Activated CD4-positive, alpha-beta memory T cell treated with anti-CD3 and anti-CD28 coated beads, Interleukin-2, amount 10 ng/mL, durations not matched to agents 7 days and 5 days (primary cell): ENCODE data around the gene LIMCH1. TPM values are rescaled to one million over a fixed set of nuclear protein-coding genes. Genes with fewer than 3 reads are reported as not detected.

Experiments used
- CTCF ChIA-PET: fragments of 350-600 bp; sonication (Branson Sonifier 250); formaldehyde crosslinking; loops from one replicate; lab custom pipeline; 2021; ENCODE audit warnings: antibody characterized with exemption, inconsistent platforms; lab: Charles Lee
- POLR2A ChIA-PET: fragments of 350-600 bp; sonication (Branson Sonifier 250); formaldehyde crosslinking; loops from one replicate; lab custom pipeline; 2021; ENCODE audit warnings: antibody characterized with exemption; lab: Charles Lee
- DNase-seq: peaks from one replicate; pipeline ENCODE4 v3.0.0-alpha.2; 2020
- H3K27ac Mint-ChIP-seq: one replicate; pipeline ENCODE4 v1.8.0; 2021; ENCODE audit warnings: mild to moderate bottlenecking, mixed read lengths
- H3K27me3 Mint-ChIP-seq: one replicate; pipeline ENCODE4 v1.8.0; 2021; ENCODE audit warnings: mixed read lengths
- H3K36me3 Mint-ChIP-seq: one replicate; pipeline ENCODE4 v1.8.0; 2021; ENCODE audit warnings: low read depth, mixed read lengths
- H3K4me1 Mint-ChIP-seq: one replicate; pipeline ENCODE4 v1.8.0; 2021; ENCODE audit warnings: mixed read lengths
- H3K4me3 Mint-ChIP-seq: one replicate; pipeline ENCODE4 v1.8.0; 2021; ENCODE audit warnings: mild to moderate bottlenecking, mixed read lengths
- H3K9me3 Mint-ChIP-seq: one replicate; pipeline ENCODE4 v1.8.0; 2021; ENCODE audit warnings: mixed read lengths
- total RNA-seq, 2 experiments: library from RNA; stranded (reverse); gene quantifications; one replicate each; pipeline ENCODE4 v1.2.3, GENCODE V29; 2021

LIMCH1 gene
- total RNA-seq, 2 experiments from 2014 or later, result not detected

- H3K4me3 Mint-ChIP-seq, result no peak overlapping the region
- H3K27ac Mint-ChIP-seq, result no peak overlapping the region
- H3K36me3 Mint-ChIP-seq, result no peaks in the 10 kb centered on the region
- ChIA-PET POLR2A (no interaction called here), CTCF (no interaction called here)
- H3K27me3 Mint-ChIP-seq, result no peaks in the 10 kb centered on the region
- DNase-seq, result no peak
- no peaks in the 10 kb centered on the region for H3K4me1 Mint-ChIP-seq
- peaks cover 2% of the 10 kb centered on the region for H3K9me3 Mint-ChIP-seq
Observed at GRCh38 chr4:41580007-41580406, 42.0 kb downstream of the LIMCH1 start.

- peaks cover 2% of the 10 kb centered on the region for H3K9me3 Mint-ChIP-seq
- H3K27me3 Mint-ChIP-seq, result no peaks in the 10 kb centered on the region
- POLR2A ChIA-PET, result no interaction called here
- H3K4me1 Mint-ChIP-seq, result no peaks in the 10 kb centered on the region
- H3K4me3 Mint-ChIP-seq, result no peak overlapping the region
- CTCF ChIA-PET, result no interaction called here
- H3K27ac Mint-ChIP-seq, result no peak overlapping the region
- H3K36me3 Mint-ChIP-seq, result no peaks in the 10 kb centered on the region
- DNase-seq, result no peak
Observed at GRCh38 chr4:41586675-41587225, 48.8 kb downstream of the LIMCH1 start.

GRCh38 chr4:41587286-41587685, 49.3 kb downstream of the LIMCH1 start:
- no peaks in the 10 kb centered on the region for H3K4me1 Mint-ChIP-seq
- H3K4me3 Mint-ChIP-seq, result no peak overlapping the region
- H3K9me3 Mint-ChIP-seq, result peaks cover 2% of the 10 kb centered on the region
- ChIA-PET CTCF (no interaction called here), POLR2A (no interaction called here)
- H3K27me3 Mint-ChIP-seq, result no peaks in the 10 kb centered on the region
- H3K27ac Mint-ChIP-seq, result no peak overlapping the region
- no peaks in the 10 kb centered on the region for H3K36me3 Mint-ChIP-seq
- no peak for DNase-seq

- H3K4me3 Mint-ChIP-seq, result no peak overlapping the region
- H3K27me3 Mint-ChIP-seq, result no peaks in the 10 kb centered on the region
- ChIA-PET CTCF (no interaction called here), POLR2A (no interaction called here)
- no peak for DNase-seq
- H3K36me3 Mint-ChIP-seq, result no peaks in the 10 kb centered on the region
- H3K9me3 Mint-ChIP-seq, result no peaks in the 10 kb centered on the region
- no peak overlapping the region for H3K27ac Mint-ChIP-seq
- H3K4me1 Mint-ChIP-seq, result no peaks in the 10 kb centered on the region
Observed at GRCh38 chr4:41590591-41590990, 52.6 kb downstream of the LIMCH1 start.

GRCh38 chr4:41594432-41594831, 56.5 kb downstream of the LIMCH1 start:
- no peak overlapping the region for H3K4me3 Mint-ChIP-seq
- ChIA-PET CTCF (no interaction called here), POLR2A (no interaction called here)
- H3K27ac Mint-ChIP-seq, result no peak overlapping the region
- no peaks in the 10 kb centered on the region for H3K4me1 Mint-ChIP-seq
- no peaks in the 10 kb centered on the region for H3K36me3 Mint-ChIP-seq
- H3K9me3 Mint-ChIP-seq, result no peaks in the 10 kb centered on the region
- no peaks in the 10 kb centered on the region for H3K27me3 Mint-ChIP-seq
- no peak for DNase-seq

GRCh38 chr4:41597494-41597893, 59.5 kb downstream of the LIMCH1 start:
- no peaks in the 10 kb centered on the region for H3K36me3 Mint-ChIP-seq
- H3K9me3 Mint-ChIP-seq, result no peaks in the 10 kb centered on the region
- POLR2A ChIA-PET, result no interaction called here
- DNase-seq, result no peak
- H3K27ac Mint-ChIP-seq, result no peak overlapping the region
- H3K4me3 Mint-ChIP-seq, result no peak overlapping the region
- H3K4me1 Mint-ChIP-seq, result no peaks in the 10 kb centered on the region
- CTCF ChIA-PET, result no interaction called here
- H3K27me3 Mint-ChIP-seq, result no peaks in the 10 kb centered on the region

- Mint-ChIP-seq H3K36me3 (no peaks in the 10 kb centered on the region), H3K9me3 (no peaks in the 10 kb centered on the region), H3K4me1 (no peaks in the 10 kb centered on the region), H3K4me3 (no peak overlapping the region), H3K27me3 (no peaks in the 10 kb centered on the region), H3K27ac (no peak overlapping the region)
- DNase-seq, result no peak
- POLR2A ChIA-PET, result no interaction called here
- CTCF ChIA-PET, result no interaction called here
Observed at GRCh38 chr4:41598580-41598979, 60.6 kb downstream of the LIMCH1 start.

GRCh38 chr4:41599192-41599786, 61.3 kb downstream of the LIMCH1 start:
- H3K27me3 Mint-ChIP-seq, result no peaks in the 10 kb centered on the region
- ChIA-PET POLR2A (no interaction called here), CTCF (no interaction called here)
- H3K4me1 Mint-ChIP-seq, result no peaks in the 10 kb centered on the region
- H3K36me3 Mint-ChIP-seq, result no peaks in the 10 kb centered on the region
- H3K4me3 Mint-ChIP-seq, result no peak overlapping the region
- DNase-seq, result no peak
- no peak overlapping the region for H3K27ac Mint-ChIP-seq
- H3K9me3 Mint-ChIP-seq, result no peaks in the 10 kb centered on the region

GRCh38 chr4:41600243-41600912, 62.4 kb downstream of the LIMCH1 start:
- Mint-ChIP-seq H3K36me3 (no peaks in the 10 kb centered on the region), H3K27ac (no peak overlapping the region), H3K9me3 (no peaks in the 10 kb centered on the region), H3K4me3 (no peak overlapping the region), H3K27me3 (no peaks in the 10 kb centered on the region), H3K4me1 (no peaks in the 10 kb centered on the region)
- POLR2A ChIA-PET, result no interaction called here
- DNase-seq, result no peak
- CTCF ChIA-PET, result no interaction called here

- H3K36me3 Mint-ChIP-seq, result no peaks in the 10 kb centered on the region
- POLR2A ChIA-PET, result no interaction called here
- H3K4me1 Mint-ChIP-seq, result no peaks in the 10 kb centered on the region
- no peak overlapping the region for H3K4me3 Mint-ChIP-seq
- CTCF ChIA-PET, result no interaction called here
- no peak overlapping the region for H3K27ac Mint-ChIP-seq
- no peaks in the 10 kb centered on the region for H3K27me3 Mint-ChIP-seq
- no peak for DNase-seq
- no peaks in the 10 kb centered on the region for H3K9me3 Mint-ChIP-seq
Observed at GRCh38 chr4:41601025-41601424, 63.1 kb downstream of the LIMCH1 start.

- Mint-ChIP-seq H3K4me1 (no peaks in the 10 kb centered on the region), H3K9me3 (no peaks in the 10 kb centered on the region), H3K27ac (no peak overlapping the region), H3K27me3 (no peaks in the 10 kb centered on the region), H3K36me3 (no peaks in the 10 kb centered on the region), H3K4me3 (no peak overlapping the region)
- ChIA-PET POLR2A (no interaction called here), CTCF (no interaction called here)
- no peak for DNase-seq
Observed at GRCh38 chr4:41602113-41602512, 64.2 kb downstream of the LIMCH1 start.

GRCh38 chr4:41602886-41603498, 65.0 kb downstream of the LIMCH1 start:
- DNase-seq, result no peak
- no peaks in the 10 kb centered on the region for H3K27me3 Mint-ChIP-seq
- no peak overlapping the region for H3K27ac Mint-ChIP-seq
- no peaks in the 10 kb centered on the region for H3K36me3 Mint-ChIP-seq
- no peak overlapping the region for H3K4me3 Mint-ChIP-seq
- H3K4me1 Mint-ChIP-seq, result no peaks in the 10 kb centered on the region
- ChIA-PET POLR2A (no interaction called here), CTCF (no interaction called here)
- no peaks in the 10 kb centered on the region for H3K9me3 Mint-ChIP-seq

GRCh38 chr4:41609851-41610250, 71.9 kb downstream of the LIMCH1 start:
- H3K27me3 Mint-ChIP-seq, result no peaks in the 10 kb centered on the region
- no peaks in the 10 kb centered on the region for H3K36me3 Mint-ChIP-seq
- no peak for DNase-seq
- no peak overlapping the region for H3K27ac Mint-ChIP-seq
- no peak overlapping the region for H3K4me3 Mint-ChIP-seq
- ChIA-PET CTCF (no interaction called here), POLR2A (no interaction called here)
- no peaks in the 10 kb centered on the region for H3K9me3 Mint-ChIP-seq
- no peaks in the 10 kb centered on the region for H3K4me1 Mint-ChIP-seq

GRCh38 chr4:41610474-41610873, 72.5 kb downstream of the LIMCH1 start:
- no peaks in the 10 kb centered on the region for H3K9me3 Mint-ChIP-seq
- no peak overlapping the region for H3K4me3 Mint-ChIP-seq
- H3K36me3 Mint-ChIP-seq, result no peaks in the 10 kb centered on the region
- no peaks in the 10 kb centered on the region for H3K27me3 Mint-ChIP-seq
- H3K4me1 Mint-ChIP-seq, result no peaks in the 10 kb centered on the region
- no peak for DNase-seq
- CTCF ChIA-PET, result no interaction called here
- no peak overlapping the region for H3K27ac Mint-ChIP-seq
- POLR2A ChIA-PET, result no interaction called here
